Stimulated activated naive B cell treated with anti-CD40 and anti-IgM and Interleukin-4, amounts not matched to agents 10 μg/mL and 1 μg/mL and 100 μg/mL, for 72 hours (primary cell): ENCODE data around the gene PLA2G10.
"Not testable (repeated sequence)": the region's sequence is repeated elsewhere in the genome, so short reads cannot be mapped to it uniquely, and the experiment has no call there.

ENCODE experiments used
- ATAC-seq, 2 donors: fragments of 150-1000 bp; cut with Tn5 transposase; replicated peaks; 2 replicates each; pipeline ENCODE4 v1.10.0; 2021; ENCODE audit warnings: moderate library complexity in 1 of 2
- DNase-seq: peaks from one replicate; pipeline ENCODE4 v3.0.0; 2021
- H3K27ac Mint-ChIP-seq: one replicate; pipeline ENCODE4 v1.8.0; 2022; ENCODE audit warnings: mild to moderate bottlenecking, mixed read lengths
- H3K27me3 Mint-ChIP-seq, 2 donors: one replicate each; pipeline ENCODE4 v1.8.0; 2022; ENCODE audit warnings: mixed read lengths in 2 of 2
- H3K36me3 Mint-ChIP-seq, 2 donors: one replicate each; pipeline ENCODE4 v1.8.0; 2022; ENCODE audit warnings: mixed read lengths in 2 of 2, mild to moderate bottlenecking in 1 of 2
- H3K4me1 Mint-ChIP-seq, 2 donors: one replicate each; pipeline ENCODE4 v1.8.0; 2022; ENCODE audit warnings: mixed read lengths in 2 of 2, mild to moderate bottlenecking in 1 of 2
- H3K4me3 Mint-ChIP-seq, 2 donors: one replicate each; pipeline ENCODE4 v1.8.0; 2022; ENCODE audit warnings: mild to moderate bottlenecking in 2 of 2, mixed read lengths in 2 of 2, moderate library complexity in 1 of 2
- H3K9me3 Mint-ChIP-seq, 2 donors: one replicate each; pipeline ENCODE4 v1.8.0; 2022; ENCODE audit warnings: mixed read lengths in 2 of 2, mild to moderate bottlenecking in 1 of 2

The PLA2G10 gene

DNA sequence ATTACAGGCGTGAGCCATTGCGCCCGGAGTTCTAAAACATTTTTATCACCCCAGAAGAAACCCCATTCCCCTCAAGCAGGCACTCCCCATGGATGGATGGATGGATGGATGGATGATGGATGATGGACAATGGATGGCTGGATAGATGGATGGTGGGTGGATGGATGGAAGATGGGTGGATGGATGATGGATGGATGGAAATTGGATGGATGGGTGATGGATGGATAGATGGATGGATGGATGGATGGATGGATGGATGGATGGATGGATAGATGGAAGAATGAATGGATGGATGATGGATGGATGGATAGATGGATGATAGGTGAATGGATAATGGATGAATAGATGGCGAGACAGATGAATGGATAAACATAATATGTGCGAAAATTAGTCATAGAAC is 16.5 kb downstream of the PLA2G10 start:
- Mint-ChIP-seq H3K9me3 (peaks cover 0 to 1% of the 10 kb centered on the region in 2 donors), H3K27me3 (peaks cover 13 to 16% of the 10 kb centered on the region in 2 donors), H3K4me1 (peaks cover 3% of the 10 kb centered on the region in 2 donors), H3K4me3 (no peak overlapping the region), H3K36me3 (peaks cover 0 to under 1% of the 10 kb centered on the region in 2 donors), H3K27ac (no peak overlapping the region)
- no peak for ATAC-seq
- DNase-seq, result no peak

DNA sequence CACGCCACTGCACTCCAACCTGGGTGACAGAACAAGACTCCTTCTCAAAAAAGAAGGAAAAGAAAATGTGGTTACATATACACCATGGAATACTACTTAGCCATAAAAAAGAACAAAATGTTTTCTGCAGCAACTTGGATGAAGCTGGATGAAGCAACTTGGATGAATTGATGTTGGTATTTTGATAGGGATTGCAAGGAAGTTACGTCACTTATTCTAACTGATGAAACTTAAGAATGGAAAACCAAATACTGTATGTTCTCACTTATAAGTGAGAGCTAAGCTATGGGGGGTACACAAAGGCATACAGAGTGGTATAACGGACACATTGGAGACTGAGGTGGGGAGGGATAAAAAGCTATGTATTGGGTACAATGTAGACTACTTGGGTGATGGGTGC is 17.5 kb downstream of the PLA2G10 start:
- Mint-ChIP-seq H3K9me3 (peaks cover 0 to 1% of the 10 kb centered on the region in 2 donors), H3K4me1 (peaks cover 10 to 12% of the 10 kb centered on the region in 2 donors), H3K36me3 (peaks cover 0 to 3% of the 10 kb centered on the region in 2 donors), H3K27ac (no peak overlapping the region), H3K4me3 (no peak overlapping the region), H3K27me3 (peaks cover 13 to 16% of the 10 kb centered on the region in 2 donors)
- ATAC-seq (no peak), DNase-seq (no peak)

DNA sequence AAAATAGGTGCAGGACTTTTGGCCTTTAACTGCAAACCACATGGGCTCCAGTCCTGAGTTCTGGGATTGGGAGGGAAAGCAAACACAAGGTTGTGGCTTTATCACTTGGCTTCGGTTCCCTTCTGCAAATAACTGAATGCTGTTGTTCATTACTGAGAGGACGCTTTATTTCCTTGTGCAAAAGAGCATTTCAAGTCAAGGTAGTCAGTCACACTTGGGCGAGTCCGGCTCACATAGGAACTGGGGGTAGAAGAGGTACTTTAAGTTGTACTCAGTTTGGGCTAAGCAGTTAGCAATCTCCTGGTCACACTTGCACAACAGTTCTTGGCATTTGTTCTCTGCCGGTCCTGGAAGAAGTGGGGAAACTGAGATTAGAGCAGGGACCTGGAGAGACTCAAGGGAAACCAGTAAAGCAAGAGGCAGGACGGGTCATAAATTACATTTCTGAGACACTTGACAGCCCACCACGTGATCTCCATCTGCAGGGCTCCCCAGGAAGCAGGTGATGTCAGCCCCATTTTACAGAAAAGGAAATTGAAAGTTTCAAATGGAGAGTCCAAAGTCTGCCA is 21.6 kb downstream of the PLA2G10 start:
- peaks cover 6 to 26% of the 10 kb centered on the region in 2 donors for H3K36me3 Mint-ChIP-seq
- peaks cover under 1% of the 10 kb centered on the region in 2 donors for H3K27me3 Mint-ChIP-seq
- peak overlapping the region; percentile 33 for H3K27ac Mint-ChIP-seq
- H3K4me3 Mint-ChIP-seq, result peak overlapping the region in 1 of 2 donors; percentile 30
- peaks cover 10 to 12% of the 10 kb centered on the region in 2 donors for H3K4me1 Mint-ChIP-seq
- peaks cover 0 to 1% of the 10 kb centered on the region in 2 donors for H3K9me3 Mint-ChIP-seq
- DNase-seq (no peak), ATAC-seq (peak; percentile 42 to 67)

DNA sequence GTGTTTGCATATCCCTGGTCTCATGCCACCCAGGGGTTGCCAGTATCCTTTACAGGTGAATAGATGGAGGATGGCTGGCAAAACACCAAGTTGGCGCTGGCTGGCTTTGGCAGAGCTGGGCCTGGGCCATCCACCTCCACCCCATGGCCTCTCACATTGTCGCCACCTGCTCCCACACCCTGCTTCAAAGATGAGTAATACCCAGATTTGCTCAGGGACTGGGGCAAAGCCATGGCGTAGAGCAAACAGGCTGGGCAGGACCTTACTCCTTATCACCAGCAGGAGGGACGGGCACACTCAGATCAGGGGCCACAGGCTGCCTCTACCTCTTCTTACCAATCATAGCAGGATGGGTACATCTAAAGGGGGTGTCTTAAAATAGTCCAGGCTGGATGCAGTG is 24.3 kb downstream of the PLA2G10 start:
- H3K9me3 Mint-ChIP-seq, result no peaks in the 10 kb centered on the region
- peaks cover 12% of the 10 kb centered on the region in 2 donors for H3K4me1 Mint-ChIP-seq
- no peak overlapping the region for H3K27ac Mint-ChIP-seq
- ATAC-seq (peak in 1 of 2 donors; percentile 38), DNase-seq (no peak)
- H3K27me3 Mint-ChIP-seq, result no peaks in the 10 kb centered on the region
- H3K36me3 Mint-ChIP-seq, result peaks cover 19 to 53% of the 10 kb centered on the region in 2 donors
- H3K4me3 Mint-ChIP-seq, result no peak overlapping the region

DNA sequence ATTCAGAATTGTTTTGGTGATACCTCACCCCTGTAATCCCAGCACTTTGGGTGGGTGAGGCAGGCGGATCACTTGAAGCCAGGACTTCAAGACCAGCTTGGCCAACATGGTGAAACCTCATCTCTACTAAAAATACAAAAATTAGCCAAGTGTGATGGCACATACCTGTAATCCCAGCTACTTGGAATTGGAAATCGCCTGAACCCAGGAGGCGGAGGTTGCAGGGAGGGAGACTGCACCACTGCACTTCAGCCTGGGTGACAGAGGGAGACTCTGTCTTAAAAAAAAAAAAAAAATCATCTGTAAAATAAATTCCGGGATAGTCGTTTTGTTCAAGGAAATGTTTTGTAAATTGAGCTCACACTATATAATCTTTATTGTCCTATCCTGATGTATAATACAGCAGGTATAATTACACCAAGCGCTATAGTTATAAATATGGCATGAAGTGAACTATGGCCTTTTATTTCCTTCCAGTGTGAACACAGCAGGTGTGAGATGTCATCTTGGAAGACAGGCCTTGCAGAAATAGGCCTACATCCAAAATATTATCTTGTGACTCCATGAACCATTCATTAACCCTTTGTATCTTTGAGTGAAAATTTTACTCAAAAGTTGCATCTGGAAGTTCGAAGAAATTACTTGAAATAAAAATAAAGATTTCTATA is 25.4 kb downstream of the PLA2G10 start:
- H3K36me3 Mint-ChIP-seq, result peaks cover 22 to 57% of the 10 kb centered on the region in 2 donors
- no peak overlapping the region for H3K27ac Mint-ChIP-seq
- no peak overlapping the region for H3K4me3 Mint-ChIP-seq
- H3K27me3 Mint-ChIP-seq, result no peaks in the 10 kb centered on the region
- H3K9me3 Mint-ChIP-seq, result no peaks in the 10 kb centered on the region
- peaks cover 12% of the 10 kb centered on the region in 2 donors for H3K4me1 Mint-ChIP-seq
- DNase-seq, result no peak
- ATAC-seq, result no peak

DNA sequence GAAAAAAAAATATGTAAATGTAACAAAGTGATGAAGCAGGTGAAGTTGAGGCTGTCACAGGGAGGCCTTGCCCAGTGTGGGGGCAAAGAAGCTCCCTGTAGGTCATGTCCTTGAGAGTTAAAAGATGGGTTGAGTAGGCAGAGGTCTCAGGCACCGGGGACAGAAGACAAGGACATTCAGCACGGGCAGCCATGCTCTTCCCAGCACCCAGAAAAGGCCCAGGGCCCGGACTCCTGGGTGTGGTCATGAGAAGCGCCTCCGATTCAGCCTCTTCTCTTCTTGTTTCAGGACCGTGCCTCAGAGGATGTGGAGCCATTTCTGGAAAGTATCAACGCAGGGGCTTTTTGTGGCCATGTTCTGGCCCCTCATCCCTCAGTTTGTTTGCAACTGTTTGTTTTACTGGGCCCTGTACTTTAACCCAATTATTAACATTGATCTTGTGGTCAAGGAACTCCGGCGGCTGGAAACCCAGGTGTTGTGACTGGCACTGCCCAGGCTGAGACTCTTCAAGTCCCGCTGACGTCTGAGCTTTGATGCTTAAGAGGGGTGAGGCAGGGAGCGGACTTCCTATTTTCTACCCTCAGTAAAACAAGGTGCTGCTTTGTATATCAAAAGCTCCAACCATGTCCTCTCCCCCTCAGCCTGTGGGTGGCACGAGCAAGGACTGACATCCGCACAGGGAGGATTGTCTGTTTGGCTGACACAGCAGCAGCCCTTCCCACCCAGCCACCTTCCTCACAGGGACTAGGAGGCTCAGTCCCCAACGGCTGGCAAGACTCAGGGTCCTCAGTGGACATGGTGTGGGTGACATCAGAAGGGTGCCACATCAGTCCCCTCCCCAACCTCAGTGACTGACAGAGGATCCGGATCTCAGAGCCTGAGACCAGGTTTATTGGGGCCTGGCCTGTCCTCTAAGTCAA is 26.5 kb downstream of the PLA2G10 start:
- DNase-seq (no peak), ATAC-seq (no peak)
- Mint-ChIP-seq H3K27ac (no peak overlapping the region), H3K4me1 (peaks cover 8 to 9% of the 10 kb centered on the region in 2 donors), H3K36me3 (peaks cover 27 to 62% of the 10 kb centered on the region in 2 donors), H3K9me3 (no peaks in the 10 kb centered on the region), H3K4me3 (no peak overlapping the region), H3K27me3 (no peaks in the 10 kb centered on the region)

DNA sequence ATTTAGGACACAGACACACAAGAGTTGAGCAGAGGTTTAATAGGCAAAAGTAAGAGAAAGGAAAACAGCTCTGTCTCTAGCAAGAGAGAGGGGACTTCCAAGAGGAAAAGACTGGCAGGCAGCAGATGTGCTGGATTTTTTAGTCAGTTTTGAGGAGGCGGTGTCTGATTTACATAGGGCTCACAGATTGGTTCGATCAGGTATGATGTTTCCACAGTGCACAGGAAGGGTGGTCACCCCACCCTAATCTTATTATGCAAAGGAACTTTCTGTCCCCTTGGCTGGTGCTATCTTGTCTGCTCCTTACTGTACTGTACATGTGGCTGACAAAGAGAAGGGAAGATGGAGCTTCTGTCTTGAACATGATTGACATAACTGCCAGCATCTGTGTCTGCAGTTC is 36.0 kb downstream of the PLA2G10 start:
- Mint-ChIP-seq H3K4me3 (no peak overlapping the region), H3K36me3 (peaks cover 31 to 40% of the 10 kb centered on the region in 2 donors), H3K27me3 (no peaks in the 10 kb centered on the region), H3K27ac (peak overlapping the region; percentile 75), H3K4me1 (peaks cover 6 to 9% of the 10 kb centered on the region in 2 donors), H3K9me3 (no peaks in the 10 kb centered on the region)
- DNase-seq (peak; percentile 21), ATAC-seq (peak; percentile 88 to 98)

DNA sequence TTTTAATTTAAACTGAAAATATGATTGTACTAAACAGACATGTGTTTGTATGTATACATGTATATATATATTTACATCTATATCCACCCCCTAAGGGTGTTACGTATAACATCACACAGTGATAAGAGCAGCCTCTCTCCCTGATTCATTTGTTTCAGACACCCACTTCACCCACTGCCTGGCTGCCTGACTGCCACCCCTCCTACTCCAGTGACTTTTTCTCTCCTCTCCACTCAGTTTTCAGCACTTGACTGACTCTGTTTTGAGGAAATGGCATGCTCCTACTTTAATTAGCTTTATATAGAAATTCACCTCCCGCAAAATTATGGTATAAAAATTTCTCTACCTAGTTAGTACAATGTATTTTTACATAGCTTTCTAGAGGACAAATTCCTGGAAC is 41.4 kb downstream of the PLA2G10 start:
- no peak for ATAC-seq
- no peaks in the 10 kb centered on the region for H3K9me3 Mint-ChIP-seq

DNA sequence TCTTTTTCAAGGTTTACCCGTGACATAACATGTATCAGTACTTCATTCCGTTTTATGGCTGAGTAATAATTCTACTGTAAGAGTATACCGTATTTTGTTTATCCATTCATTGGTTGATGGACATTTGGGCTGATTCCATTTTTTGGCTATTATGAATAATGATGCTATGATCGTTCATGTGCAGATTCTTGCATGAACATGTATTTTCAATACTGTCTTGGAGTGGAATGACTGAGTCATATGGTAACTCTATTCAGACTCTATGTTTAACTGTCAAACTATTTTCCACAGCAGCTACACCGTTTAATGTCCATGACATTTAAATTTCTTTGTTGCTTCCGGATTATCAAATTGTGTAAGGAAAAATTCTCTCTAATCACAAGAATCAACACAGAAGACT is 43.5 kb downstream of the PLA2G10 start:
- no peaks in the 10 kb centered on the region for H3K27me3 Mint-ChIP-seq
- no peaks in the 10 kb centered on the region for H3K9me3 Mint-ChIP-seq
- no peak overlapping the region for H3K4me3 Mint-ChIP-seq
- peaks cover 23 to 32% of the 10 kb centered on the region in 2 donors for H3K36me3 Mint-ChIP-seq
- H3K4me1 Mint-ChIP-seq, result peaks cover 3 to 4% of the 10 kb centered on the region in 2 donors
- DNase-seq (no peak), ATAC-seq (no peak)
- no peak overlapping the region for H3K27ac Mint-ChIP-seq

More for the DNA sequence above, 41.4 kb downstream of the PLA2G10 start:
- no peak for DNase-seq
- H3K4me1 Mint-ChIP-seq, result peaks cover 2 to 3% of the 10 kb centered on the region in 2 donors
- peak overlapping the region; percentile 71 for H3K27ac Mint-ChIP-seq
- H3K4me3 Mint-ChIP-seq, result no peak overlapping the region
- H3K27me3 Mint-ChIP-seq, result no peaks in the 10 kb centered on the region
- peaks cover 23 to 42% of the 10 kb centered on the region in 2 donors for H3K36me3 Mint-ChIP-seq

DNA sequence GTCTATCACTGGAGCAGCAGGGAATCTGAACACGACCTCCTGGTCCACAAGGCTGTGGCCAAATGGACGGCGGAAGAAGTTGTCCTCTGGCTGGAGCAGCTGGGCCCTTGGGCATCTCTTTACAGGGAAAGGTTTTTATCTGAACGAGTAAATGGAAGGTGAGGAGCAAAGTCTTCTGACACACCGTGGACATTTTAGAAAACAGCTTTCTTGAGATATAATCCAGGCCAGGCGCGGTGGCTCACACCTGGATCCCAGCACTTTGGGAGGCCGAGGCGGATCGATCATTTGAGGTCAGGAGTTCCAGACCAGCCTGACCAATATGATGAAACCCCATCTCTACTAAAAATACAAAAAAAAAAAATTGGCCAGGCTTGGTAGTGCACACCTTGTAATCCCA is 44.3 kb downstream of the PLA2G10 start:
- H3K4me3 Mint-ChIP-seq, result no peak overlapping the region
- no peaks in the 10 kb centered on the region for H3K9me3 Mint-ChIP-seq
- DNase-seq (no peak), ATAC-seq (no peak)
- H3K36me3 Mint-ChIP-seq, result peaks cover 23 to 38% of the 10 kb centered on the region in 2 donors
- peak overlapping the region; percentile 66 for H3K27ac Mint-ChIP-seq
- peaks cover 5 to 12% of the 10 kb centered on the region in 2 donors for H3K4me1 Mint-ChIP-seq
- H3K27me3 Mint-ChIP-seq, result no peaks in the 10 kb centered on the region

DNA sequence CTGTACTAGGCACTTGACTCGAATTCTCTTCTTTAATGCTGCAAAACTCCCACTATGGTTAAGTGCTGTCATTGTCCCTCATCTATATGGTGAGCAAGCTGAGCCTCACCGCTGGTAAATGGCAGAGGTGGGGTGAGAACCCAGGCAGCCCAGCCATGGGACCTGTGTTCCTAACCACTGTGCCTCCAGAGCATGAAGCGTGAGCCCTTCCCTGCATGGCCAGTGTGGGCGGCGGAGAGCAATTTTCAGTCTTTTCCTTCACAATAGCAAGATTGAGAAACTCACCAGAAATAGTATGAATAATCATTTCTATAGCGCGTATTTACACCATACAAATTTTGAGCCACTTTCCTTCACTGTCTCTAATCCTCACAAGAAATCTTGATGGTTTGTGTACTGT is 52.2 kb downstream of the PLA2G10 start:
- H3K4me1 Mint-ChIP-seq, result peaks cover 7 to 30% of the 10 kb centered on the region in 2 donors
- ATAC-seq (no peak), DNase-seq (no peak)
- no peaks in the 10 kb centered on the region for H3K9me3 Mint-ChIP-seq
- H3K27me3 Mint-ChIP-seq, result no peaks in the 10 kb centered on the region
- peaks cover 15 to 21% of the 10 kb centered on the region in 2 donors for H3K36me3 Mint-ChIP-seq
- peak overlapping the region; percentile 14 for H3K27ac Mint-ChIP-seq
- H3K4me3 Mint-ChIP-seq, result no peak overlapping the region

DNA sequence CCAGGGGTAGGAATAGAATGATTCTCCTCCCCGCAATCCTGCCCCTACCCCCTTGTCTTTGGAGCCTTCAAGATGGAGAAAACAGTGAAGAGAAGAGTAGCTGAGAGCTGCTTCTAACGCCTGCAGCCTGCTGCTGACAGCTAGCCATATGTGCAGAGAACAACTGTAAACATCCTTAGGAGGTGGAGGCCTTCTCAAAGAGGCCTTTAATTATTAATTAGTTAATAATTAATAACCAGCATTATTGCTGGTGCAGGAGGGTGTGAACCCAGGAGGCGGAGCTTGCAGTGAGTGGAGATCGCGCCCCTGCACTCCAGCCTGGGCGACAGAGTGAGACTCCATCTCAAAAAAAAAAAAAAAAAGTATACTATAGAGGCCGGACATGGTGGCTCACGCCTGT is 52.9 kb downstream of the PLA2G10 start:
- DNase-seq (no peak), ATAC-seq (no peak)
- no peaks in the 10 kb centered on the region for H3K27me3 Mint-ChIP-seq
- H3K36me3 Mint-ChIP-seq, result peaks cover 15 to 21% of the 10 kb centered on the region in 2 donors
- H3K4me1 Mint-ChIP-seq, result peaks cover 7 to 38% of the 10 kb centered on the region in 2 donors
- H3K9me3 Mint-ChIP-seq, result no peaks in the 10 kb centered on the region
- H3K27ac Mint-ChIP-seq, result no peak overlapping the region
- H3K4me3 Mint-ChIP-seq, result no peak overlapping the region

DNA sequence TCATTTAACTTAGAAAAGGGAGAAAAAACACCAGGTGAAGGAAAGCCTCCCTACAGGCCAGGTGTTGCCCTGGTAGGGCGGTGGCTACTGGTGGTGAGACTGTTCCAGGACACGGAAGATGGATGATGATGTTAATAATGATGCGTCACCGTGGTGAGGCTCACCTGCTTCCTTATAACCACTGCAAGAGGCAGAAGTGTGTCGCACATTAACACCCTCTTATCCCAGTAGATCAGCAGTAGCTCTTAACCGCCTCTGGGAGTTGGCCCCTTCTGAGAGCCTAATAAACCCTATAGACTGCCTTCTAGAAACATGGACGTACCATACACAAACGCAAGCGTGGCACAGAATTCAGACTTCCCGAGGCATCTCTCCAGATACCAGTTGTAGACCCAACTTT is 53.6 kb downstream of the PLA2G10 start:
- no peak for DNase-seq
- peaks cover 11 to 21% of the 10 kb centered on the region in 2 donors for H3K36me3 Mint-ChIP-seq
- no peak overlapping the region for H3K4me3 Mint-ChIP-seq

DNA sequence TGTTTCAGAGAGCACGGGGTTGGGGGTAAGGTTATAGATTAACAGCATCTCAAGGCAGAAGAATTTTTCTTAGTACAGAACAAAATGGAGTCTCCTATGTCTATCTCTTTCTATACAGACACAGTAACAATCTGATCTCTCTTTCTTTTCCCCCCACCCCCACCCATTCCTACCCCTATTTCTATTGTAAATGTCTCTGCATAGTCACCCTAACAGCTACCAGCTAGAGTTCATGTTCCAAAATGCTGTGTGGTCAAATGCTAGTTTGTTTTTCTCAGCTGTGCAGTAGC is 57.2 kb downstream of the PLA2G10 start:
- Mint-ChIP-seq H3K4me1 (peaks cover 14 to 49% of the 10 kb centered on the region in 2 donors), H3K36me3 (peaks cover 13 to 26% of the 10 kb centered on the region in 2 donors)
- H3K4me3 Mint-ChIP-seq, H3K27me3 Mint-ChIP-seq, DNase-seq, H3K9me3 Mint-ChIP-seq, ATAC-seq, H3K27ac Mint-ChIP-seq: not testable (repeated sequence)

More for the DNA sequence above, 53.6 kb downstream of the PLA2G10 start:
- Mint-ChIP-seq H3K27ac (no peak overlapping the region), H3K27me3 (no peaks in the 10 kb centered on the region), H3K4me1 (peaks cover 10 to 39% of the 10 kb centered on the region in 2 donors), H3K9me3 (no peaks in the 10 kb centered on the region)
- ATAC-seq, result no peak
